Skeletal muscle tissue (tissue), 4 donors: Measurements from ENCODE around the gene CYP4F2. TPM values are rescaled to one million over a fixed set of nuclear protein-coding genes. Genes with fewer than 3 reads are reported as not detected.
"Not testable (repeated sequence)": the region's sequence is repeated elsewhere in the genome, so short reads cannot be mapped to it uniquely, and the experiment has no call there.

Source experiments
- H3K27ac ChIP-seq: one replicate; pipeline ENCODE4 v1.7.0; 2013; ENCODE audit warnings: mild to moderate bottlenecking, low read depth, low read length, inconsistent platforms
- H3K27me3 ChIP-seq, 3 donors: one replicate each; pipeline ENCODE4 v1.7.0; 2013; ENCODE audit warnings: low read length in 3 of 3; ENCODE audit not compliant: control insufficient read depth in 3 of 3, insufficient read depth in 3 of 3
- H3K36me3 ChIP-seq, 3 donors: one replicate each; pipeline ENCODE4 v1.7.0; 2013; ENCODE audit warnings: low read length in 3 of 3; ENCODE audit not compliant: control insufficient read depth in 3 of 3, insufficient read depth in 3 of 3
- H3K4me1 ChIP-seq, 3 donors: one replicate each; pipeline ENCODE4 v1.7.0; 2013; ENCODE audit warnings: low read length in 3 of 3, mild to moderate bottlenecking in 3 of 3; ENCODE audit not compliant: control insufficient read depth in 3 of 3, insufficient read depth in 3 of 3
- H3K4me3 ChIP-seq, 3 donors: one replicate each; pipeline ENCODE4 v1.7.0; 2013; ENCODE audit warnings: low read length in 3 of 3
- H3K9ac ChIP-seq, 3 donors: one replicate each; pipeline ENCODE4 v1.7.0; 2013; ENCODE audit warnings: low read length in 3 of 3, mild to moderate bottlenecking in 3 of 3, moderate library complexity in 2 of 3, low read depth in 1 of 3
- H3K9me3 ChIP-seq, 3 donors: one replicate each; pipeline ENCODE4 v1.7.0; 2013; ENCODE audit warnings: low read length in 3 of 3; ENCODE audit not compliant: control insufficient read depth in 3 of 3
- total RNA-seq: library from RNA; depleted of rRNA; stranded (reverse); fragments of >200 nt; gene quantifications from one replicate; pipeline ENCODE4 v1.2.3, GENCODE V29; 2014
- donor health status: Osteomylitis.

CYP4F2 gene, protein sequence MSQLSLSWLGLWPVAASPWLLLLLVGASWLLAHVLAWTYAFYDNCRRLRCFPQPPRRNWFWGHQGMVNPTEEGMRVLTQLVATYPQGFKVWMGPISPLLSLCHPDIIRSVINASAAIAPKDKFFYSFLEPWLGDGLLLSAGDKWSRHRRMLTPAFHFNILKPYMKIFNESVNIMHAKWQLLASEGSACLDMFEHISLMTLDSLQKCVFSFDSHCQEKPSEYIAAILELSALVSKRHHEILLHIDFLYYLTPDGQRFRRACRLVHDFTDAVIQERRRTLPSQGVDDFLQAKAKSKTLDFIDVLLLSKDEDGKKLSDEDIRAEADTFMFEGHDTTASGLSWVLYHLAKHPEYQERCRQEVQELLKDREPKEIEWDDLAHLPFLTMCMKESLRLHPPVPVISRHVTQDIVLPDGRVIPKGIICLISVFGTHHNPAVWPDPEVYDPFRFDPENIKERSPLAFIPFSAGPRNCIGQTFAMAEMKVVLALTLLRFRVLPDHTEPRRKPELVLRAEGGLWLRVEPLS
- total RNA-seq, result not detected

GRCh38 chr19:15897738-15898276 is at the start of gene CYP4F2:
Gene CYP4F2 (minus strand): TSS chr19:15898074. CDS start chr19:15897611, 463 bp downstream.
- peaks cover 3 to 13% (median 11%) of the 10 kb centered on the region in 3 donors for H3K27me3 ChIP-seq
- H3K9ac ChIP-seq, result no peak within 1 kb of the TSS
- no peaks in the 10 kb centered on the region for H3K4me1 ChIP-seq
- no peak within 1 kb of the TSS for H3K27ac ChIP-seq
- H3K4me3 ChIP-seq, result no peak within 1 kb of the TSS
- H3K36me3 ChIP-seq, result no peaks in the 10 kb centered on the region
- H3K9me3 ChIP-seq, result peaks cover 0 to 3% (median 0%) of the 10 kb centered on the region in 3 donors

GRCh38 chr19:15945301-15945700 is 47.4 kb upstream of the CYP4F2 start:
- Histone ChIP-seq H3K4me3 (no peak overlapping the region), H3K27me3 (peaks cover 0 to 3% (median 0%) of the 10 kb centered on the region in 3 donors), H3K9me3 (peaks cover 5 to 7% (median 6%) of the 10 kb centered on the region in 3 donors), H3K4me1 (no peaks in the 10 kb centered on the region), H3K27ac (no peak overlapping the region), H3K36me3 (no peaks in the 10 kb centered on the region), H3K9ac (no peak overlapping the region)

- H3K9me3 ChIP-seq, result peaks cover 5 to 7% (median 6%) of the 10 kb centered on the region in 3 donors
- H3K4me3 ChIP-seq, result no peak overlapping the region
Measured at GRCh38 chr19:15944401-15944800, 46.5 kb upstream of the CYP4F2 start.

DNA sequence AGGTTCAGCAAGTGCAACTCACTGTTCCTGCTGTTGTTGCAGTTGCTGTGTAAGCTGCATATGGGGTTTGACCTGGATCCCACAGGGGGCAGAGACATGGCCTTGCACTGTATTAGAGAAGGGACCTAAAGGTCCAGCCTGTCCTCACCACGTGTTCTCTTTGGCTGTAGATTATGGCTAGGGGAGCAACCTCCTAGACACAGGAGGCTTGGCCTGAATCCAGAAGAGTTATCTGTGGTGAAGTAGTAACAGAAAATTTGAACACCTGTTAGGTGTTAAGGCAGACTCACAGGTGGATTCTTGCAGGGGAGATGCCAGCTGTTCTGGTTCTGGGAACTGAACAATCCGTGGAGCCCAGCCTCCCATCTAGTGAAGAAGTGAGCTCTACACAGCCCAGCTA is 39.9 kb upstream of the CYP4F2 start:
- Histone ChIP-seq H3K36me3 (no peaks in the 10 kb centered on the region), H3K27me3 (peaks cover 12 to 21% (median 18%) of the 10 kb centered on the region in 3 donors), H3K9ac (no peak overlapping the region)

More at GRCh38 chr19:15944401-15944800, 46.5 kb upstream of the CYP4F2 start:
- no peak overlapping the region for H3K27ac ChIP-seq
- peaks cover 0 to 6% (median 3%) of the 10 kb centered on the region in 3 donors for H3K27me3 ChIP-seq
- H3K4me1 ChIP-seq, result no peaks in the 10 kb centered on the region
- no peak overlapping the region for H3K9ac ChIP-seq
- no peaks in the 10 kb centered on the region for H3K36me3 ChIP-seq

GRCh38 chr19:15936950-15937349 is 39.1 kb upstream of the CYP4F2 start:
- Histone ChIP-seq H3K4me1 (no peaks in the 10 kb centered on the region), H3K36me3 (no peaks in the 10 kb centered on the region), H3K27me3 (peaks cover 12 to 21% (median 18%) of the 10 kb centered on the region in 3 donors), H3K9me3 (peaks cover 0 to 2% (median 2%) of the 10 kb centered on the region in 3 donors), H3K4me3 (no peak overlapping the region), H3K27ac (no peak overlapping the region), H3K9ac (no peak overlapping the region)

More for the DNA sequence above, 39.9 kb upstream of the CYP4F2 start:
- Histone ChIP-seq H3K4me1 (no peaks in the 10 kb centered on the region), H3K27ac (no peak overlapping the region), H3K4me3 (no peak overlapping the region), H3K9me3 (peaks cover 0 to 2% (median 2%) of the 10 kb centered on the region in 3 donors)

GRCh38 chr19:15936173-15936572 is 38.3 kb upstream of the CYP4F2 start:
- H3K27me3 ChIP-seq, result peaks cover 13 to 21% (median 20%) of the 10 kb centered on the region in 3 donors
- no peak overlapping the region for H3K9ac ChIP-seq
- peaks cover 0 to 2% (median 2%) of the 10 kb centered on the region in 3 donors for H3K9me3 ChIP-seq
- no peaks in the 10 kb centered on the region for H3K36me3 ChIP-seq
- H3K4me3 ChIP-seq, result no peak overlapping the region
- no peak overlapping the region for H3K27ac ChIP-seq
- H3K4me1 ChIP-seq, result no peaks in the 10 kb centered on the region

GRCh38 chr19:15935167-15935702 is 37.4 kb upstream of the CYP4F2 start:
- no peaks in the 10 kb centered on the region for H3K36me3 ChIP-seq
- peaks cover 20 to 29% (median 29%) of the 10 kb centered on the region in 3 donors for H3K27me3 ChIP-seq
- H3K9ac ChIP-seq, result no peak overlapping the region
- H3K27ac ChIP-seq, result no peak overlapping the region
- peaks cover 0 to 2% (median 2%) of the 10 kb centered on the region in 3 donors for H3K9me3 ChIP-seq
- no peaks in the 10 kb centered on the region for H3K4me1 ChIP-seq
- no peak overlapping the region for H3K4me3 ChIP-seq

- H3K9ac ChIP-seq, result no peak within 1 kb of the TSS
Measured at GRCh38 chr19:15934332-15935078, 36.6 kb upstream of the CYP4F2 start, which contains the start of gene CYP4F11. Gene CYP4F11 (minus strand): TSS chr19:15934529. CDS start chr19:15934408, 121 bp downstream.

DNA sequence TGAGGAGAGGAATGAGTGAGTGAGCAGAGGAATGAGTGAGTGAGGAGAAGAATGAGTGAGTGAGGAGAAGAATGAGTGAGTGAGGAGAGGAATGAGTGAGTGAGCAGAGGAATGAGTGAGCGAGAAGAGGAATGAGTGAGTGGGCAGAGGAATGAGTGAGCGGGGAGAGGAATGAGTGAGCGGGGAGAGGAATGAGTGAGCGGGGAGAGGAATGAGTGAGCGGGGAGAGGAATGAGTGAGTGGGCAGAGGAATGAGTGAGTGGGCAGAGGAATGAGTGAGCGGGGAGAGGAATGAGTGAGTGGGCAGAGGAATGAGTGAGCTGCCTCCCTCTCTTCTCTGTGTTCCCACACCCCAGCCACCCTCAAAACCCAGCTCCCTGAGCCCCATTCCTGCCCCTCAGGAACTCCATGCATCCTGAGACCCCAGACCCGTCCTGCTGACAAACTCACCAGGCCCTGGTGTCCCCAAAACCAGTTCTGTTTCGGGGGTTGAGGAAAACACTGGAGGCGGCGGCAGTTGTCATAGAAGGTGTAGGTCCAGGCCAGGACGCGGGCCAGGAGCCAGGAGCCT is 36.0 kb upstream of the CYP4F2 start:
- peaks cover 13 to 38% (median 38%) of the 10 kb centered on the region in 3 donors for H3K27me3 ChIP-seq
- not testable (repeated sequence) for H3K4me3 ChIP-seq, H3K9ac ChIP-seq, H3K36me3 ChIP-seq, H3K27ac ChIP-seq, H3K9me3 ChIP-seq, H3K4me1 ChIP-seq

More at GRCh38 chr19:15934332-15935078, 36.6 kb upstream of the CYP4F2 start, which contains the start of gene CYP4F11:
- Histone ChIP-seq H3K36me3 (no peaks in the 10 kb centered on the region), H3K4me1 (no peaks in the 10 kb centered on the region), H3K9me3 (peaks cover 0 to 2% (median 2%) of the 10 kb centered on the region in 3 donors), H3K4me3 (no peak within 1 kb of the TSS), H3K27ac (no peak within 1 kb of the TSS), H3K27me3 (peaks cover 13 to 36% (median 33%) of the 10 kb centered on the region in 3 donors)
